CD4-positive, alpha-beta T cell (primary cell): ENCODE measurements around the gene SYT13. TPM values are rescaled to one million over a fixed set of nuclear protein-coding genes. Genes with fewer than 3 reads are reported as not detected.

Experiments used
- ATAC-seq: fragments of 200-7000 bp; cut with Tn5 transposase; one replicate; pipeline ENCODE4 v1.10.0; 2022; ENCODE audit warnings: mild to moderate bottlenecking; ENCODE audit not compliant: poor library complexity
- CTCF ChIA-PET: fragments of 350-600 bp; sonication (Branson Sonifier 250); formaldehyde crosslinking; loops from one replicate; lab custom pipeline; 2021; ENCODE audit warnings: antibody characterized with exemption, inconsistent platforms; lab: Charles Lee
- POLR2A ChIA-PET: fragments of 350-600 bp; sonication (Branson Sonifier 250); formaldehyde crosslinking; loops from one replicate; lab custom pipeline; 2021; ENCODE audit warnings: antibody characterized with exemption, inconsistent platforms; lab: Charles Lee
- DNase-seq, 14 experiments: peaks; one replicate each; pipeline ENCODE4 v3.0.0-alpha.2; 2013 to 2020; ENCODE audit warnings: mixed read lengths in 2 of 14
- H3K27ac ChIP-seq, 2 donors: one replicate each; pipeline versions ENCODE4 v1.5.1 to v1.7.0; 2013; ENCODE audit warnings: low read length in 2 of 2, low read depth in 1 of 2, mild to moderate bottlenecking in 1 of 2
- H3K27me3 ChIP-seq, 2 experiments: 1 replicate in 1 of 2; 2 replicates in 1 of 2; pipeline versions ENCODE4 v1.6.1 to v1.7.0; 2013; ENCODE audit warnings: low read length in 2 of 2, control low read depth in 1 of 2, mild to moderate bottlenecking in 1 of 2, moderate library complexity in 1 of 2; ENCODE audit not compliant: insufficient read depth in 2 of 2, control insufficient read depth in 1 of 2
- H3K36me3 ChIP-seq: one replicate; pipeline ENCODE4 v1.6.1; 2013; ENCODE audit warnings: low read length, control low read depth; ENCODE audit not compliant: insufficient read depth
- H3K4me1 ChIP-seq: one replicate; pipeline ENCODE4 v1.6.1; 2013; ENCODE audit warnings: low read length, control low read depth; ENCODE audit not compliant: insufficient read depth
- H3K4me3 ChIP-seq: one replicate; pipeline ENCODE4 v1.5.1; 2013; ENCODE audit warnings: mild to moderate bottlenecking, low read length, moderate library complexity
- H3K9me3 ChIP-seq, 2 experiments: 1 replicate in 1 of 2; 2 replicates in 1 of 2; pipeline versions ENCODE4 v1.6.1 to v1.7.0; 2013; ENCODE audit warnings: low read length in 2 of 2, mild to moderate bottlenecking in 2 of 2, control low read depth in 1 of 2, moderate library complexity in 1 of 2; ENCODE audit not compliant: control insufficient read depth in 1 of 2, insufficient read depth in 1 of 2
- H3K27ac Mint-ChIP-seq: one replicate; pipeline ENCODE4 v1.8.0; 2020; ENCODE audit warnings: mixed read lengths
- H3K27me3 Mint-ChIP-seq: one replicate; pipeline ENCODE4 v1.8.0; 2021; ENCODE audit warnings: mixed read lengths
- H3K36me3 Mint-ChIP-seq: one replicate; pipeline ENCODE4 v1.8.0; 2021; ENCODE audit warnings: low read depth, mixed read lengths
- H3K4me1 Mint-ChIP-seq: one replicate; pipeline ENCODE4 v1.8.0; 2021; ENCODE audit warnings: low read depth, mixed read lengths
- H3K4me3 Mint-ChIP-seq: one replicate; pipeline ENCODE4 v1.8.0; 2020; ENCODE audit warnings: mild to moderate bottlenecking, mixed read lengths
- H3K9me3 Mint-ChIP-seq: one replicate; pipeline ENCODE4 v1.8.0; 2020; ENCODE audit warnings: mixed read lengths
- intact Hi-C, 2 experiments: fragments of 100-400 bp; cut with DNase I in 1 of 2; cut with micrococcal nuclease in 1 of 2; formaldehyde crosslinking; loops; one replicate each; pipeline versions ENCODE4 v1.15.1 to v1.9.0; 2023 to 2025; cut with DNase I, micrococcal nuclease
- total RNA-seq, 174 experiments: library from RNA in 2 of 174; stranded (reverse) in 2 of 174; gene quantifications; one replicate each; pipeline ENCODE4 v1.2.3 and lab custom pipeline; 2021 to 2026
- TF ChIP-seq, protein P1 (sequence below): fragments of 200-600 bp; IDR thresholded peaks from one replicate; pipeline ENCODE4 v1.8.0; 2022; ENCODE audit warnings: antibody characterized with exemption, mild to moderate bottlenecking

SYT13 gene
- total RNA-seq, 2 experiments from 2014 or later = not detected

GRCh38 chr11:45205978-45206377, 80.2 kb downstream of the SYT13 start:
- intact Hi-C loops = no loop called here
- no peaks in the 10 kb centered on the region for H3K9me3 Mint-ChIP-seq
- POLR2A ChIA-PET = no interaction called here

DNA sequence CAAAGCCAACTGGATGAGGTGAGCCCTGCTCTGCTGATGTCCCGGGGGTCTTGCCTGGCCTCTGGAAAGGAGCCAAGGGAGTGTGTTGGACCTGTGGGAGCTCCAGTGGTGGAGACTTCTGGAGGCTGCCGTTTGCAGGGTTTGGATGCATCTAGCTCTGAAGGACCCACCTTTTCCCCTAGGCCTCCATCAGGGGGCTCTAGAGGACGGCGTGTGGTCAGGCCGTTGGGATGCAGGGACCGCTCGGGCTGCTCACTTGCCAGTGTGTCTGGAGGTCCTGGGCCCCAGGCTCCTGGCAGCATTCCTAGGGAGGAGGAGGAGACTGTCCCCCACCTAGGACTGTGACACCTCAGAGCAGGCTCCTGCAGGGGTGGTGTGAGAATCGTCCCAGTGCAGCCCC, 81.4 kb downstream of the SYT13 start:
- ATAC-seq (no peak), DNase-seq (no peak)
- Mint-ChIP-seq H3K36me3 (peaks cover 33% of the 10 kb centered on the region), H3K27ac (no peak overlapping the region), H3K27me3 (no peaks in the 10 kb centered on the region), H3K4me1 (no peaks in the 10 kb centered on the region), H3K4me3 (no peak overlapping the region), H3K9me3 (no peaks in the 10 kb centered on the region)
- intact Hi-C loops = no loop called here
- ChIA-PET POLR2A (no interaction called here), CTCF (no interaction called here)
- TF ChIP-seq, protein P1, sequence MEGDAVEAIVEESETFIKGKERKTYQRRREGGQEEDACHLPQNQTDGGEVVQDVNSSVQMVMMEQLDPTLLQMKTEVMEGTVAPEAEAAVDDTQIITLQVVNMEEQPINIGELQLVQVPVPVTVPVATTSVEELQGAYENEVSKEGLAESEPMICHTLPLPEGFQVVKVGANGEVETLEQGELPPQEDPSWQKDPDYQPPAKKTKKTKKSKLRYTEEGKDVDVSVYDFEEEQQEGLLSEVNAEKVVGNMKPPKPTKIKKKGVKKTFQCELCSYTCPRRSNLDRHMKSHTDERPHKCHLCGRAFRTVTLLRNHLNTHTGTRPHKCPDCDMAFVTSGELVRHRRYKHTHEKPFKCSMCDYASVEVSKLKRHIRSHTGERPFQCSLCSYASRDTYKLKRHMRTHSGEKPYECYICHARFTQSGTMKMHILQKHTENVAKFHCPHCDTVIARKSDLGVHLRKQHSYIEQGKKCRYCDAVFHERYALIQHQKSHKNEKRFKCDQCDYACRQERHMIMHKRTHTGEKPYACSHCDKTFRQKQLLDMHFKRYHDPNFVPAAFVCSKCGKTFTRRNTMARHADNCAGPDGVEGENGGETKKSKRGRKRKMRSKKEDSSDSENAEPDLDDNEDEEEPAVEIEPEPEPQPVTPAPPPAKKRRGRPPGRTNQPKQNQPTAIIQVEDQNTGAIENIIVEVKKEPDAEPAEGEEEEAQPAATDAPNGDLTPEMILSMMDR = no peak
- H3K36me3 ChIP-seq = peaks cover 6% of the 10 kb centered on the region
- no peak overlapping the region for H3K4me3 ChIP-seq
- H3K4me1 ChIP-seq = no peaks in the 10 kb centered on the region
- H3K27me3 ChIP-seq = no peaks in the 10 kb centered on the region
- no peak overlapping the region for H3K27ac ChIP-seq
- H3K9me3 ChIP-seq = no peaks in the 10 kb centered on the region

More at GRCh38 chr11:45205978-45206377, 80.2 kb downstream of the SYT13 start:
- H3K4me3 Mint-ChIP-seq = no peak overlapping the region
- no peaks in the 10 kb centered on the region for H3K4me1 Mint-ChIP-seq
- H3K27ac Mint-ChIP-seq = no peak overlapping the region
- H3K27ac ChIP-seq = no peak overlapping the region
- no peak overlapping the region for H3K4me3 ChIP-seq
- TF ChIP-seq, protein P1 = no peak
- no peak for ATAC-seq
- no peaks in the 10 kb centered on the region for H3K4me1 ChIP-seq
- H3K27me3 Mint-ChIP-seq = no peaks in the 10 kb centered on the region
- DNase-seq = no peak
- CTCF ChIA-PET = no interaction called here
- peaks cover 2% of the 10 kb centered on the region for H3K36me3 ChIP-seq
- no peaks in the 10 kb centered on the region for H3K27me3 ChIP-seq
- H3K9me3 ChIP-seq = no peaks in the 10 kb centered on the region
- H3K36me3 Mint-ChIP-seq = peaks cover 28% of the 10 kb centered on the region

DNA sequence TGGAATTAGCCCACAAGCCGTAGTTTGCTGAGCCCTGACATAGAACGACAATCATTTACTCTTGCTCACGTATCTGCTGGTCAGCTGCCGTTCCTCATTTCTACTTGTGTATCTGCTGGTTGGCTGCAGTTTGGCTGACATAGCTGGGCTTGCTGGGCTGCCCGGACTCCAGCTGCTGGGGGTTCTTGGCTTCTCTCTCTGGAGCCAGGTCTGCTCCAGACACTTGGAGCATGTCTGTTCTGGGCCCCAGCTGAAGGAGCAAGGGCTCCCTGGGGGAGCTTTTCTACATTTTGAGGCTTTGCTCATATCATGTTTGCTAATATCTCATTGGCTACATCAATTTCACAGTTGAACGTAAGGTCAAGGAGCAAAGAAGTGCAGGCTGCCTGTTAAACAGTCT, 92.4 kb downstream of the SYT13 start:
- POLR2A ChIA-PET = no interaction called here
- H3K4me1 Mint-ChIP-seq = no peaks in the 10 kb centered on the region

More for the DNA sequence above, 92.4 kb downstream of the SYT13 start:
- H3K27me3 ChIP-seq = no peaks in the 10 kb centered on the region
- CTCF ChIA-PET = no interaction called here
- Mint-ChIP-seq H3K4me3 (no peak overlapping the region), H3K36me3 (peaks cover 46% of the 10 kb centered on the region), H3K27ac (no peak overlapping the region), H3K27me3 (no peaks in the 10 kb centered on the region), H3K9me3 (no peaks in the 10 kb centered on the region)
- no peaks in the 10 kb centered on the region for H3K36me3 ChIP-seq
- no peaks in the 10 kb centered on the region for H3K9me3 ChIP-seq
- H3K4me3 ChIP-seq = no peak overlapping the region
- DNase-seq (no peak), ATAC-seq (no peak)
- no peak overlapping the region for H3K27ac ChIP-seq
- intact Hi-C loops = no loop called here
- H3K4me1 ChIP-seq = no peaks in the 10 kb centered on the region
- TF ChIP-seq, protein P1 = no peak

Other genes starting within 250 kb of the SYT13 start
- 1 to 10 TPM; 2.5 to 3.4 TPM for gene PRDM11, start 139.7 kb downstream of the SYT13 start, total RNA-seq